Cardiac muscle cell (in vitro differentiated cells and primary cell): ENCODE measurements around the gene ENO3. TPM values are rescaled to one million over a fixed set of nuclear protein-coding genes. Genes with fewer than 3 reads are reported as not detected.

Experiments used
- DNase-seq, 2 donors: peaks; one replicate each; pipeline versions ENCODE4 v3.0.0 to v3.0.0-alpha.2; 2010 to 2017; ENCODE audit warnings: low read depth in 1 of 2, low spot score in 1 of 2
- H3K27ac ChIP-seq: fragments of 200-600 bp; sonication (generic); 2 replicates; pipeline ENCODE4 v1.5.1; 2016
- H3K27me3 ChIP-seq: fragments of 200-600 bp; sonication (generic); 2 replicates; pipeline ENCODE4 v1.6.0; 2016; ENCODE audit warnings: control low read depth
- H3K36me3 ChIP-seq: fragments of 200-600 bp; sonication (generic); 2 replicates; pipeline ENCODE4 v1.5.1; 2016; ENCODE audit warnings: control low read depth
- H3K4me1 ChIP-seq: fragments of 200-600 bp; sonication (generic); 2 replicates; pipeline ENCODE4 v1.8.1; 2017; ENCODE audit warnings: low read depth, mild to moderate bottlenecking, mixed run types
- H3K4me3 ChIP-seq: fragments of 200-600 bp; sonication (generic); 2 replicates; pipeline ENCODE4 v1.5.1; 2016; ENCODE audit warnings: mild to moderate bottlenecking
- H3K9me3 ChIP-seq: fragments of 200-600 bp; sonication (generic); 2 replicates; pipeline ENCODE4 v1.5.1; 2017; ENCODE audit warnings: low read depth, mild to moderate bottlenecking, control low read depth
- polyA plus RNA-seq: library from polyadenylated mRNA; unstranded; fragments of >200 nt; fragmentation: Nextera tagmentation; extraction: Ambion mirVana; gene quantifications from 2 replicates; pipeline ENCODE4 v1.2.1, GENCODE V29; 2016
- total RNA-seq: library from RNA; depleted of rRNA; stranded (reverse); fragments of >200 nt; gene quantifications from 2 replicates; pipeline ENCODE4 v1.2.3, GENCODE V29; 2016
- TF ChIP-seq, protein P1 (sequence below): IDR thresholded peaks from 2 replicates; pipeline ENCODE4 v1.5.1; 2012; ENCODE audit warnings: low read depth, mild to moderate bottlenecking, low read length

The ENO3 gene
- total and polyA plus RNA-seq, 2 experiments from 2014 or later = 595 to 1,853 TPM

DNA sequence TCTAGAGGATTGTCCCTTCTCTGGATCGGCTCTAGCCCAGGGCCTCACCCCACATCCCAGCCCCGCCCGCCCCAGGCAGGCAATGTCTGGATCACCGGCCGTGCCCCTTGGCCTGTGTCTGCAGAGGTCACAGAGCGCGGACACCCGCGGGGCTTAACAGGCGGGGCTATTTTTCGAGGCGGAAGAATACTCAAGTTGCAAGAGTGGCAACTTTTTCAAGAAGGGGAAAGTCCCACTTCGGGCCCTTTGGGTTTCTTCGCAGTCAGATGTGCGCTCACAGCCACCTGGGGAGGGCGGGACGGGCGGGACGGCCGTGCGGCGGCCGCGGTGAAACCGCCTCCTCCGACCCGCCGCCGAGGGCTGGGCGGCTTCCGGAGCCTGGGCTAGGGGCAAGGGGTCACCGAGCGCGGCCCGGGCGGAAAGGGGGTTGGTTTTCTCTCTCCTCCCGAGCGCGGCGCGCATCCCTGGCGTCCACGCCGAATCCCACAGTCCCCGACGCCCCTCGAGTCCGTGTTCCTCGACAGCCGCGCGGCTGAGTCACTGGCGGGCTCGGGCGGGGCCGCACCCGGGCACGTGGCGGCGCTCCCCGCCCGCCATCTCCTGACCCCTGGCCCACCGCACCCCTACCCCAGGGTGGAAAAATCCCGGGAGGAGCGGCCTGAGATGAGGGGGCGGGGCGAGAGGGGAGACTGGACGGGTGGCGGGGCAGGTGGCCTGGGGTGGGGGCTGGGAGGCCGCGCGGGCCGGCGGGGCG lies 1.4 kb upstream of the ENO3 start:
- H3K36me3 ChIP-seq = peaks cover 31% of the 10 kb centered on the region
- peaks cover 44% of the 10 kb centered on the region for H3K4me1 ChIP-seq
- H3K9me3 ChIP-seq = no peaks in the 10 kb centered on the region
- TF ChIP-seq, protein P1, sequence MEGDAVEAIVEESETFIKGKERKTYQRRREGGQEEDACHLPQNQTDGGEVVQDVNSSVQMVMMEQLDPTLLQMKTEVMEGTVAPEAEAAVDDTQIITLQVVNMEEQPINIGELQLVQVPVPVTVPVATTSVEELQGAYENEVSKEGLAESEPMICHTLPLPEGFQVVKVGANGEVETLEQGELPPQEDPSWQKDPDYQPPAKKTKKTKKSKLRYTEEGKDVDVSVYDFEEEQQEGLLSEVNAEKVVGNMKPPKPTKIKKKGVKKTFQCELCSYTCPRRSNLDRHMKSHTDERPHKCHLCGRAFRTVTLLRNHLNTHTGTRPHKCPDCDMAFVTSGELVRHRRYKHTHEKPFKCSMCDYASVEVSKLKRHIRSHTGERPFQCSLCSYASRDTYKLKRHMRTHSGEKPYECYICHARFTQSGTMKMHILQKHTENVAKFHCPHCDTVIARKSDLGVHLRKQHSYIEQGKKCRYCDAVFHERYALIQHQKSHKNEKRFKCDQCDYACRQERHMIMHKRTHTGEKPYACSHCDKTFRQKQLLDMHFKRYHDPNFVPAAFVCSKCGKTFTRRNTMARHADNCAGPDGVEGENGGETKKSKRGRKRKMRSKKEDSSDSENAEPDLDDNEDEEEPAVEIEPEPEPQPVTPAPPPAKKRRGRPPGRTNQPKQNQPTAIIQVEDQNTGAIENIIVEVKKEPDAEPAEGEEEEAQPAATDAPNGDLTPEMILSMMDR = no peak
- DNase-seq = peak; percentile 60 to 73
- H3K27ac ChIP-seq = peak overlapping the region; percentile 94
- H3K4me3 ChIP-seq = peak overlapping the region; percentile 96
- H3K27me3 ChIP-seq = no peaks in the 10 kb centered on the region

DNA sequence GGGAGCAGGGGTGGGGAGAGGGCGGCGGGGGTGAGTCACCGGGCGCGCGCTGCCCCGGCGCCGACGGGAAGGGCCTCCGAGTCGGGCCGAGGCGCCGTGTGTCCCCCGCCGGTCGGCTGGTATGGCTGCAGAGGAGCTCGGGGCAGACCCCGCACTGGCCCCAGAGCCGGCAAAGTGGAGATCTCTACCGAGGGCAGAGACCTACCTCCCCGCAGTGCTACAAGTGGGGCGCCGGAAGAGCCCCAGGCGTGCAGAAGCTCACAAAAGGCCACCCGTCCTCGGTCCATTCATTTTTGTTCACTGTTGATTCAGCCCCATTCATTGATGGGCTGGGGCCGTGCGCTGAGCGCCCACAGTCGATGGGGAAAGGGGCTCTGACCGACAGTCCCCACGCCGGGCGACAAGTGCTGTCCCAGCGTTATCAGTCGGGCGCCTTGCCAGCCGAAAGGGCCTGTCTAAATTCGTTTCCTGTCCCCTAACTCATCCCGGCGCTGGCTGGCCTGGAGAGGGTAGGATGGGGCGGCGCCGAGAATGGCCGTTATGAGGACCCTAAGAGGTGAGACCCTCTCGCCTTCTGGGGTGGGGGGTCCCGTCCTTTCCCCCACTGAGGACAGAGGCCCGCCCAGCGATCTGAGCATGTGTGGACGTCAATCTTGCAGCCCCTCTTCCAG lies 709 bp upstream of the ENO3 start:
- peak in 1 of 2 donors; percentile 67 for DNase-seq
- Histone ChIP-seq H3K27ac (peak overlapping the region; percentile 94), H3K4me1 (peaks cover 44% of the 10 kb centered on the region)

DNA sequence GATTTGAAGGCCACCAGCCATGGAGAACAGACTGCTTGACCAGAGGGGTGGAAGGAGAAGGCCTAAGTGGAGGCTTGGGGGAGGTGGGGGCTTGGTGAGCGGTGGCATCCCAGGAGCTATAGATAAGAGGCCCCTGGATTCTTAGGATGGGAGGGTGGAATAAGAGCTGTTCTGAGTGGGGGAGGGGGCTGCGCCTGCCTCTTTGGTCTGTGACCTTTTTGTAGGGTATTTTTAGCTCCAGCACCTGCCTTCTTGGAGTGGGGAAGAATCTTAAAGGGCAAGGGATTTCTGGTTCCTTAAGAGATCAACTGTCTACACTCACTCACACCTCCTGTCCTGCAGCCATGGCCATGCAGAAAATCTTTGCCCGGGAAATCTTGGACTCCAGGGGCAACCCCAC lies 567 bp downstream of the ENO3 start:
- Histone ChIP-seq H3K9me3 (no peaks in the 10 kb centered on the region), H3K4me3 (peak overlapping the region; percentile 96), H3K36me3 (peaks cover 20% of the 10 kb centered on the region), H3K27me3 (no peaks in the 10 kb centered on the region), H3K4me1 (peaks cover 41% of the 10 kb centered on the region), H3K27ac (peak overlapping the region; percentile 94)
- peak in 1 of 2 donors; percentile 89 for DNase-seq
- TF ChIP-seq, protein P1 = no peak

More for the DNA sequence above, 709 bp upstream of the ENO3 start:
- Histone ChIP-seq H3K36me3 (peaks cover 28% of the 10 kb centered on the region), H3K9me3 (no peaks in the 10 kb centered on the region), H3K27me3 (no peaks in the 10 kb centered on the region), H3K4me3 (peak overlapping the region; percentile 96)
- TF ChIP-seq, protein P1 = no peak

DNA sequence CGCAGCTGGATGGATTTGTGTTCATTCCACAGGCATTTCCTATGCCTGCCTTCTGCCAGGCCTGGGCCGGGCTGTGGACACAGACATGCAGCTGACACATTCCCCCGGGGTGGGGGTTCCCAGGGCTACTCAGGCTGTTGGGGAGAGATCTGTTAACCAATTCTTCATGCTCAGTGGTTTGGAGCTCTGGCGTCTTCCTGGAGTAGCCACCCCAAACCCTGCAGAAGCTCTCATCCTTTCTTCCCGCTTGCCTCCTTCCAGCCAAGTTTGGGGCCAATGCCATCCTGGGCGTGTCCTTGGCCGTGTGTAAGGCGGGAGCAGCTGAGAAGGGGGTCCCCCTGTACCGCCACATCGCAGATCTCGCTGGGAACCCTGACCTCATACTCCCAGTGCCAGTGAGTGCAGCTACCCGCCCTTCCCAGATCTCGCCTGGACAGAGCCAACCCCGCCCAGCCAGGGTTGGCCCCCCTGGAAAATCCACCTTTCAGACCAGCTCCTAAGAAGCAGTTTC lies 2.6 kb downstream of the ENO3 start:
- H3K4me1 ChIP-seq = peaks cover 37% of the 10 kb centered on the region
- H3K27ac ChIP-seq = peak overlapping the region; percentile 94
- H3K4me3 ChIP-seq = no peak overlapping the region
- no peaks in the 10 kb centered on the region for H3K27me3 ChIP-seq
- TF ChIP-seq, protein P1 = no peak
- no peaks in the 10 kb centered on the region for H3K9me3 ChIP-seq
- peaks cover 22% of the 10 kb centered on the region for H3K36me3 ChIP-seq
- DNase-seq = peak in 1 of 2 donors; percentile 51

DNA sequence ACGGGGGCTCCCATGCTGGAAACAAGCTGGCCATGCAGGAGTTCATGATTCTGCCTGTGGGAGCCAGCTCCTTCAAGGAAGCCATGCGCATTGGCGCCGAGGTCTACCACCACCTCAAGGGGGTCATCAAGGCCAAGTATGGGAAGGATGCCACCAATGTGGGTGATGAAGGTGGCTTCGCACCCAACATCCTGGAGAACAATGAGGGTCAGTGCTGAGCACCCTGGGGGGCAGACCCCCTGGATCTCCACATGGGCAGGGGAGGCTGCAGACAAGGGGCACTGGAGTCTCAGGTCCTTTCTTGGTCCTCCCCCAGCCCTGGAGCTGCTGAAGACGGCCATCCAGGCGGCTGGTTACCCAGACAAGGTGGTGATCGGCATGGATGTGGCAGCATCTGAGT lies 4.2 kb downstream of the ENO3 start:
- DNase-seq = no peak
- no peaks in the 10 kb centered on the region for H3K27me3 ChIP-seq
- no peak overlapping the region for H3K27ac ChIP-seq
- peaks cover 37% of the 10 kb centered on the region for H3K4me1 ChIP-seq
- H3K9me3 ChIP-seq = no peaks in the 10 kb centered on the region
- no peak overlapping the region for H3K4me3 ChIP-seq
- H3K36me3 ChIP-seq = peaks cover 33% of the 10 kb centered on the region
- TF ChIP-seq, protein P1 = no peak
